NCI-H1105 (cell line): ENCODE measurements around the gene KRTAP4-7.
"Not testable (repeated sequence)": the region's sequence is repeated elsewhere in the genome, so short reads cannot be mapped to it uniquely, and the experiment has no call there.

Experiments used
- DNase-seq: peaks from one replicate; lab custom pipeline; 2025; lab: John Stamatoyannopoulos, UW

KRTAP4-7 gene

DNA sequence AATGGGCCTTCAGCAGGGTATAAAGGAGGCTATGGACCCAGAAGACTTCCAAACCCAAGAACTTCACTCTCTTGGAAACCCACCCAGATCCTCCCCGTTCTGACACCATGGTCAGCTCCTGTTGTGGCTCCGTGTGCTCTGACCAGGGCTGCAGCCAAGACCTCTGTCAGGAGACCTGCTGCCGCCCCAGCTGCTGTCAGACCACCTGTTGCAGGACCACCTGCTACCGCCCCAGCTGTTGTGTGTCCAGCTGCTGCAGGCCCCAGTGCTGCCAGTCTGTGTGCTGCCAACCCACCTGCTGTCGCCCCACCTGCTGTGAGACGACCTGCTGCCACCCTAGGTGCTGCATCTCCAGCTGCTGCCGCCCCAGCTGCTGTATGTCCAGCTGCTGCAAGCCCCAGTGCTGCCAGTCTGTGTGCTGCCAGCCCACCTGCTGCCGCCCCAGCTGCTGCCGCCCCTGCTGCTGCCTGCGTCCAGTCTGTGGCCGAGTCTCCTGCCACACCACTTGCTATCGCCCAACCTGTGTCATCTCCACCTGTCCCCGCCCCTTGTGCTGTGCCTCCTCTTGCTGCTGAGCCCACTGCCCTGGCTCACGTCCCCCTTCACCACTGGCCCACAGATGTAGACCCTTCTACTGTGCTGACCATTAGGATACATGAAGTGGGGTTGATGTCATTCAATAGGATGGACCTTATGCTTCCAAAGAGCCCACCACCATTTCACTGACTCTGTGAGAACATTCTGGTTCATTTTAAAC is at the start of gene KRTAP4-7:
Gene KRTAP4-7 (plus strand): TSS at position 51 of the 757 bp plus-strand sequence. CDS start 57 bp downstream, at position 108.
- DNase-seq = not testable (repeated sequence)

DNA sequence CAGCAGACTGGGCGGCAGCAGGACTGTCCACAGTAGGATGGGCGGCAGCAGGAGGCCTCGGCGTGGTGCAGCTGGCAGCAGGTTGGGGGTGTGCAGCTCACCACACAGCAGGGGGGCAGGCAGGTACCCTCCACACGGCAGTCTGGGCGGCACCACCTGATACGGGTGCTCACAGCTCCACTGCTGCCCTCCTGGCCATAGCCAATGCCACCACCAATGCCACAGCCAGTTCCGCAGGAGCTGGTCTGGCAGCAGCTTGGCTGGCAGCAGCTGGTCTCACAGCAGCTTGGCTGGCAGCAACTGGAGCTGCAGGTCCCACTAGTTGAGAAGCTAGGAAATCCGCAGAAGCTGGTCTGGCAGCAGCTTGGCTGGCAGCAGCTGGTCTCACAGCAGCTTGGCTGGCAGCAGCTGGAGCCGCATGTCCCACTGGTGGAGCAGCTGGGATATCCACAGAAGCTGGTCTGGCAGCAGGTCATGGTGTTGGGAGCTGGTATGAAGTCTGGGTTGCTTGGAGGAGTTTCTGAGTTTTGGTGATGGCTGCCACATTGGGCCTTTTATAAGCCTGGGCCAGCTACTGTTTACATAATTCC is 49.5 kb upstream of the KRTAP4-7 start, which contains the start of gene KRTAP1-3:
Gene KRTAP1-3 (minus strand): TSS at position 529 of the 590 bp plus-strand sequence. CDS start 53 bp downstream, at position 476.
- peak; percentile 34 for DNase-seq

DNA sequence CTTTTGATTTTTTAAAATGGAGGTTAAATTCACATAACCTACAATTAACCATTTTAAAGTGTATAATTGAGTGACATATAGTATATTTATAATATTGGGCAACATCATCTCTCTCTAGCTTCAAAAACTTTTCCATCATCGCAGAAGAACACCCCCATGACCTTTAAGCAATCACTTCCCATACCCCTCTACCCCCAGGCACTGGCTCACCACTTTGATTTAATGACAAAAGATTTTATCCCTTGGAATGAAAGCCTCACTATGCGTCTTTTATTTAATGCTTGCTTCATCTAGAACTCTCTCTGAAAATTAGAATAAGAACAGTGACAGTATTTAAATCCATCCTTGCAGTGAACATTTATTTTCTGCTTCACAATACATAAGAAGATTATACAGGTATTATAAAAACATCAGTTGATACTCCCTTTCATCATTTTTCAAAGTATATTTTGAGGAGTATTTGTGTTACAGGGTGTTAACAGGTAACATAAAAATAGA is 46.0 kb upstream of the KRTAP4-7 start:
- no peak for DNase-seq

DNA sequence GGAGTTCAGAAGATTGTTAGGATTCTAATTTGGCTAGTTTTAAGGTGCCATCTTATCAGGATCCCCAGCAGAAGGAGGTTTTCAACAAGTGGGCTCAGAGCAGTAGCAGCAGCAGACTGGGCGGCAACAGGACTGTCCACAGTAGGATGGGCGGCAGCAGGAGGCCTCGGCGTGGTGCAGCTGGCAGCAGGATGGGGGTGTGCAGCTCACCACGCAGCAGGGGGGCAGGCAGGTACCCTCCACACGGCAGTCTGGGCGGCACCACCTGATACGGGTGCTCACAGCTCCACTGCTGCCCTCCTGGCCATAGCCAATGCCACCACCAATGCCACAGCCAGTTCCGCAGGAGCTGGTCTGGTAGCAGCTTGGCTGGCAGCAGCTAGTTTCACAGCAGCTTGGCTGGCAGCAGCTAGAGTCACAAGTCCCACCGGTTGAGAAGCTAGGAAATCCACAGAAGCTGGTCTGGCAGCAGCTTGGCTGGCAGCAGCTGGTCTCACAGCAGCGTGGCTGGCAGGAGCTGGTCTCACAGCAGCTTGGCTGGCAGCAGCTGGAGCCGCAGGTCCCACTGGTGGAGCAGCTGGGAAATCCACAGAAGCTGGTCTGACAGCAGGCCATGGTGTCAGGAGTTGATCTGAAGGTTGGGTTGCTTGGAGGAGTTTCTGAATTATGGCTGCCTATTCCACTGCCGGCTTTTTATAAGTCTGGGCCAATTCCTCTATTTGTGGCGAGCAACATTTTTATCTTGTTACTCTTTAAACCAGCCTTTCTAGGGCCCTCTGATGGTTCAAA is 43.0 kb upstream of the KRTAP4-7 start, which contains the start of gene KRTAP1-1:
Gene KRTAP1-1 (minus strand): TSS at position 668 of the 789 bp plus-strand sequence. CDS start 53 bp downstream, at position 615.
- peak; percentile 41 for DNase-seq

DNA sequence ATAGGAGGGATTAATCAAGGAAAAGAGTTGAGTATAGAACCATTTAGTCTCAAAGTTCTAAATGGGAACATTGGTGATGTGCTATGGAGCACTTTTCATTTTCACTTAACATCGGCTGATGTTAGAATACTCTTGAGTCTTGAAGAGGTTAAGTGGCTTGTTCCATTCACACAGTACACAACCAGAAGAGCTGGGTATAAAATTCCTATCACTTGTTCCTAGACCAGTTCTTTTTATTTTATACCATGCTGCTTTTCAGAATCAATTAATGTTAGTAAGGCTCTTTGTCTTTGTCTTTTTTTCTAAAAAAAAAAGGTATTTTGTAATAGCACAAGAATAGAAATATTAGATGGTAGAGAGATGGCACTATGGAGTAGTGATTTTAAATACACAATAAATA is 41.0 kb upstream of the KRTAP4-7 start:
- no peak for DNase-seq

DNA sequence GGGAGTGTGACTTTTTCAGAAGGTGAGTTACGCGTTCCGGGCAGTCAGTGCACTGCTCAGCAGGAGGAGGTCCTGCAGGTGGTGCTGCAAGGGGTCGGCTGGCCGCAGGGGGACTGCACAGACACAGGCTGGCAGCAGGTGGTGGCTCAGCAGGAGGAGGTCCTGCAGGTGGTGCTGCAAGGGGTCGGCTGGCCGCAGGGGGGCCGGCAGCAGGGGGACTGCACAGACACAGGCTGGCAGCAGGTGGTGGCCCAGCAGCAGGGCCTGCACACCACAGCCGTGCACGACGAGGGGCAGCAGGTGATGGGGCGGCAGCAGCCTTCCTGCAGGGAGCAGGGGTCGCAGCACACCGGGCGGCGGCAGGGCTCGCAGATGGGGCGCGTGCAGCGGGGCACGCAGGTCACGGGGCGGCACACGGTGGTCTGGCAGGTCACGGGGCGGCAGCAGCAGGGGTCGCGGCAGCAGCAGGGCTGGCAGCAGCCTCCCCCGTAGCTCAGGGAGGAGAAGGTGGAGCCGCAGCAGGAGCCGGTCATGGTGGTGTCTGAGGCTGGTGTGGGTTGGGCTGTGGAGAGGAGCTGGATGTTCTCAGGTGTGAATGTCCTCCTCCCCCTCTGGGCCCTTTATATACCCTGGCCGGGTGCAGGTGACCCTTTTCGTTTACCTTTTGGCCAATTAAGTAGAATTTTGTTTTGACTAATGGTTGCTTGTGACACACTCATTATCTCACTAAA is 37.0 kb upstream of the KRTAP4-7 start, which contains the start of gene KRTAP2-1:
Gene KRTAP2-1 (minus strand): TSS at position 582 of the 731 bp plus-strand sequence. CDS start 49 bp downstream, at position 533.
- not testable (repeated sequence) for DNase-seq

DNA sequence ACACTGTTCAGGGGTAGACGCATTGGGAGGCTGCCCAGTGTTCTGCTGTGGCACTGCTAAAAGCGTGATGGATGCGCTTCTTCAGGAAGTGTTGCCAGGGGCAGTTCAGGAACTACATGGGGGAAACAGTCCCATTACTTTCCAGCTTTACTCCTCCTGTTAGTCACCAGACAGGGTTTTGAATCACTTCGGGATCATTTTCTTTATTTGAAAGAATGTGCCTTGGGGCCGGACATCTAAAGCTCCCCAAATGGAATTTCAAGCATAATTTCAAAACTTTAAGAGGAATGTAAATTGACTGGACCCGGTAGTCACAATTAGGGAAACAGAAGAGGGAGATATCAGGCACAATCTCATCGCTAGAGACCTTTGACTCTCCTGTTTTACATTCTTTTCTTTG is 35.5 kb upstream of the KRTAP4-7 start:
- DNase-seq = no peak

DNA sequence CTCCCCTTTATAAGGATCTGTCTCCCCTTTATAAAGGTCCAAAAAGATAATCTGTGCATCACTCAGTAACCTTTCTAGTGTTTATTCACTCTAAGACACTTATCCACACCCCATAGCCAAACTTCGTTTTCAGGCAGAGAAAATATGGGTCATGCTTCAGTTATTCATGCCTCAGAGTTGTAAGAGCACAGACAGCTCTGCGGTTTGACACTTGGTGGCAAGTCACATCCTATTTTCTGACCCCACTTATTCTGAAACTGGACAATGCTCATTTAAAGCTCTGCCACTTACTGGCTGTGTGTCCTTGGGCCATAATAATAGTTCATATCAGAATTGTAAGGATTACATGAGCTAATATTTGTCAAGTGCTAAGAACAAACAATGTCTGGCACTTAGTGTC is 34.8 kb upstream of the KRTAP4-7 start:
- DNase-seq = no peak

DNA sequence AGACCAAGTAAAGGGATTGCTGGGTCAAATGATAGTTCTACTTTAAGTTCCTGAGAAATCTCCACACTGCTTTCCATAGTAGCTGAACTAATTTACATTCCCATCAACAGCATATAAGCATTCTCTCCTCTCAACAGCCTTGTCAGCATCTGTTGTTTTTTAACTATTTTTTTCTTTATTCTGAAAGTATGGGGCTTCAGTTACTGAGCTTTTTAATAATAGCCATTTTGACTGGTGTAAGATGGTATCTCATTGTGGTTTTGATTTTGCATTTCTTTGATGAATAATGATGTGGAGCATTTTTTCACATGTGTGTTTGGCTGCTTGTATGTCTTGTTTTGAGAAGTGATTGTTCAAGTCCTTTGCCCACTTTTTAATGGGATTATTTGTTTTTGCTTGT is 31.4 kb upstream of the KRTAP4-7 start:
- DNase-seq = no peak

DNA sequence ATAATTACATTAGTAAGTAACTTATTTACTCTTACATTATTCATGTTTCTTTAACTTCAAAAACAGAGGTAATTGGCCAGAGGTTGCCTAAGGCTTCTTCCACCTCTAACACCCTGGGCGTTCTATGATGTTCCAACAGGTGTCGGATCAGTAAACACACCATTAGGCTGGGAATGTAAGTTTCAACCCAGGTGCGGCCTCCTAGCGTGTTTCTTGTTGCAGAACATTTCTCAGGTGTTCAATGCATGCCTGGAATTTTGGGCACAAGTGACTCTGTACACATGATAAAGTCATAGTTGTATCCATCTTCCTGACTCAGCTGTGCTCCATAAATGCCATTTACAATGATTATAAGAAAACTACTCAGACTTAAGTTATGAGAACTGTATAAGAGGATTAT is 29.9 kb upstream of the KRTAP4-7 start:
- DNase-seq = no peak

DNA sequence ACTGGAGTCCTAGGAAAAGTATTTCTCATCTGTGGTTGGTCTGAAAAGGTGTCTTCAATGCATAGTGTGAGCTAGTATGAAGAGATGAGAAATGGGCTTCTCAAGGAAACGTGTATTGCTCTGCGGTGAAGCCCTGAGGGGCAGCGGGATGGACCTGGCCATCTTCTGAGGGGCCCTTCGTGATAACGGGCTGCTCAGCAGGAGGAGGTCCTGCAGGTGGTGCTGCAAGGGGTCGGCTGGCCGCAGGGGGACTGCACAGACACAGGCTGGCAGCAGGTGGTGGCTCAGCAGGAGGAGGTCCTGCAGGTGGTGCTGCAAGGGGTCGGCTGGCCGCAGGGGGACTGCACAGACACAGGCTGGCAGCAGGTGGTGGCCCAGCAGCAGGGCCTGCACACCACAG is 29.4 kb upstream of the KRTAP4-7 start:
- not testable (repeated sequence) for DNase-seq

DNA sequence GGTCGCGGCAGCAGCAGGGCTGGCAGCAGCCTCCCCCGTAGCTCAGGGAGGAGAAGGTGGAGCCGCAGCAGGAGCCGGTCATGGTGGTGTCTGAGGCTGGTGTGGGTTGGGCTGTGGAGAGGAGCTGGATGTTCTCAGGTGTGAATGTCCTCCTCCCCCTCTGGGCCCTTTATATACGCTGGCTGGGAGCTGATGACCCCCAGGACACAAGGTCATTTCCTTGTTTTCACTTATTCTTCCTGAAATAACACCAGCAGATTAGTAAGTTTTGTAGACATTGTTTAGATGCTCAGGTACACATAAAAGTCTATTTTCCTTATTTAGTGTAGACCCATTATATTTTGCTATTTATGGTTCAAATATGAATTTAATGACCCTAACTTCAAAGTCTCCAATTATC is 28.8 kb upstream of the KRTAP4-7 start, which contains the start of gene KRTAP2-2:
Gene KRTAP2-2 (minus strand): TSS at position 101 of the 400 bp plus-strand sequence. CDS start 19 bp downstream, at position 82.
- not testable (repeated sequence) for DNase-seq

DNA sequence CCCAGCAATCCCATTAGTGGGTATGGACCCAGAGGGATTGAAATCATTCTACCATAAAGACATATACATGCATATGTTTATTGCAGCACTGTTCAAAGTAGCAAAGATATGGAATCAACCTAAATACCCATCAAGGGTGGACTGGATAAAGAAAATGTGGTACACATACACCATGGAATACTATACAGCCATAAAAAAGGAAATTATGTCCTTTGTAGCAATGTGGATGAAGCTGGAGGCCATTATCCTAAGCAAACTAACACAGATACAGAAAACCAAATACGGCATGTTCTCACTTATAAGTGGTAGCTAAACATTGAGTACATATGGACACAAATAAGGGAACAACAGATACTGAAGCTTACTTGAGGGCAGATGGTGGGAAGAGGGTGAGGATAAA is 26.4 kb upstream of the KRTAP4-7 start:
- DNase-seq = no peak

DNA sequence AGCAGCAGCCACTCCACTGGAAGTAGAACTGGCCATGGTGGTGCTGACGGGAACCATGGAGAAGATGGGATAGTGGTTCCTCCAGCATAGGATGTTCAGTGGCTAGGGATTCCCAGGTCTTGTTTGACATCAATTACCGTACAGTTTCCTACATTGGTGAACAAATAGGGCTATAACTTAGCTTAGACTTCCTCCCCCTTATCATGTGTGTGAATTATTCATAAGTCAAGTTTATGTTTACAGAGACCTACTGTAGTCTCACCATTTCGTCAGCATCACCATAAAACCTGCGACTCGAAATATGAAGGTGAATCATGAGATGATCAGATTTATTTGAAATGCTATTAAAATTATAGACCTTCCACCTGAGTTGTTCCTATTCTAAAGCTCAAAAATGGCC is 25.2 kb upstream of the KRTAP4-7 start:
- DNase-seq = no peak

DNA sequence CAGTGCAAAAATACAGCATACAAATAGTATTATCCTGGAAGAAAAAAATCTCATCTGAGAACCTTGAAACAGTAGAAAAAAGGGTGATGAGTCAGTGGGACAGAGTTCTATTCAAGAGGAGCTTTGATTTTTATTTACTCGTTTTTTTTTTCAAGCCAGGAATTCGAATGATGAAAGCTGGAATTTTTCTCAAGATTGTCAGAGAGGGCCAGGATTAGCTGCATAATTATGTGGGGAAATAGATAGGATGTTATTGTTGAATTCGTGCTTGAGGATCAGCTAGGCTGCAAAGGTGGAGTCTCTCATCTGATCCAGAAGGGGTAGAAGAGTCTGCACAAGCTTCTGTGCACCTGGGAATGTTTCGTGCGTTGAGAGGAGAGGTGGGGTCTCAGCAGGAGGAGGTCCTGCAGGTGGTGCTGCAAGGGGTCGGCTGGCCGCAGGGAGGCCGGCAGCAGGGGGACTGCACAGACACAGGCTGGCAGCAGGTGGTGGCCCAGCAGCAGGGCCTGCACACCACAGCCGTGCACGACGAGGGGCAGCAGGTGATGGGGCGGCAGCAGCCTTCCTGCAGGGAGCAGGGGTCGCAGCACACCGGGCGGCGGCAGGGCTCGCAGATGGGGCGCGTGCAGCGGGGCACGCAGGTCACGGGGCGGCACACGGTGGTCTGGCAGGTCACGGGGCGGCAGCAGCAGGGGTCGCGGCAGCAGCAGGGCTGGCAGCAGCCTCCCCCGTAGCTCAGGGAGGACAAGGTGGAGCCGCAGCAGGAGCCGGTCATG is 24.5 kb upstream of the KRTAP4-7 start:
- not testable (repeated sequence) for DNase-seq

DNA sequence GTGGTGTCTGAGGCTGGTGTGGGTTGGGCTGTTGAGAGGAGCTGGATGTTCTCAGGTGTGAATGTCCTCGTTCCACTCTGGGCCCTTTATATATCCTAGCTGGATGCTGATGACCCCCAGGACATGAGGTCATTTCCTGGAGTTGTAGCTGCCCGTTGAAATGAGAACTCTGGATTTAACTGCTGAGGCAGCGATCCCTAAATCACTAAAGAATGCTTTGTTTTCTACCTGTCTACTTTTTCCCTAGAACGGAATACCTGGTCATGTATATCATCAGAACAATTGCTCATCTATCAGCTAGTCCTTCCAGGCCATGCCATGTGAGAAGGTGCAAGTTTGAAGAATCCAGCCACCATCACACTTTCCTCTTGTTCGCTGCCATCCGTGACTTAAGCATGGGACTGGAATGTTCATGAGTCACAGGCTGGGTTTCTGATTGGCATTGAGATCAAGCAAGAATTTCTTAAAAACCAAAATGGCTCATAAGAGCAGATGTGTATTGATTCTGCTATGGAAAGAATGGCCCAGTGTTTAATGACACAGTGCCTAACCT is 23.8 kb upstream of the KRTAP4-7 start, which contains the start of gene KRTAP2-3:
Gene KRTAP2-3 (minus strand): TSS at position 63 of the 553 bp plus-strand sequence. CDS start 64 bp downstream, outside the sequence.
- no peak for DNase-seq

DNA sequence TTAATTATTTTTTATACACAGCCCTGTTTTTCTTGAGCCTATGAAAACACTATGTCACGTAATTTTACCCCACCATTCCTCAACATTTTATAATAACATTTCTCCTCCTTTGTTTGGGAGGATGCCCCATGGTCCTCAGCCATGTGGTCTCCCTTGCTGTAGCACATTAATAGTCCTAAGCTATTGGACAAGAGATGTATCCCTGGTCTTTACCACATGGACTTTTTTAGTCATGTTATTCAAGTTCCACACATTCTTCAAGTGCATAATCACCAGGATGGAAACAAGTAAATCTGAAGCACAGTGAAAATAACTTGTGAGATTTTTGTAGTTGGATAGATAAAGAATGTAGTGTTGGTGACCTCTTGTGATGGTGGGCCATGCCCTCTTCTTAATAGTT is 22.0 kb upstream of the KRTAP4-7 start:
- no peak for DNase-seq

DNA sequence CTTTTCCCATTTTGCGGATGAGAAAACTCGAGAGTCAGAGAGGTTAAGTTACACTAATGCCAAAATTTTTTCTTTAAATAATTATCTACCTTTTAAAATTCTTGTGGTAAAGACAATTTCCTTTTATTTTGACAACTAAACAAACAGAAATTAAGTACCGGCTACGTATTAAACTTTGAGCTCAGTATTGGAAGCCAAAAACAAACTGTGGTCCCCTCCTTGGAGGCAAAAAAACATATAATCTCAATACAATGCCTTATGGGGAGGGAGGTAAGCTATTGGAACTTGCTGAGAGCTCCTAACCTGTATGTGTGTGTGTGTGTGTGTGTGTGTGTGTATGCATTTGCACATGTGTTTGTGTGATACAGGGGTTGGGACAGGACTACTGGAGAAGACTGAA is 20.5 kb upstream of the KRTAP4-7 start:
- no peak for DNase-seq

DNA sequence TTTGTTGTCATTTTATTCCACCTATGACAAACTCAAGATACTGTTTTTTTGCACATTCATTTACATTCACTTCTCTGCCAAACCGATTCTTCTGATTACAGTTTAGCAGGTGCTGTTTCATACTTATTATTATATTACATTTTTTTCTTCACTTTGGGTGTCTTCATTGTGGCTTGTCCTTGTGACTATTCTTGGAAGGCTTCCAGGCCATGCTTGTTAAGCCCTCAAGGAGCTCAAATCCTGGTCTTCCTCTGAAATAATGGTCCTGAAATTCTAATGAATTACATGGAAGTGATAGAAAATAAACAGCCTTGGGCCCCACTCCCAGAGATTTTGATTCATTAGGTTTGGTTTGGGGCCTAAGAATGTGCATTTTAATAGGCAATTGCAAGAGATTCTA is 19.6 kb upstream of the KRTAP4-7 start:
- DNase-seq = no peak
